HepG2 (cell line): ENCODE results near the gene CA10. TPM values are rescaled to one million over a fixed set of nuclear protein-coding genes. Genes with fewer than 3 reads are reported as not detected.

Experiments
- ATAC-seq: fragments of 200-7000 bp; cut with Tn5 transposase; 3 replicates; pipeline ENCODE4 v1.9.1; 2020; ENCODE audit warnings: mild to moderate bottlenecking, moderate library complexity
- BruUV-seq: library from RNA; stranded (reverse); fragments of 400-500 nt; replicated peaks from 2 replicates; lab custom pipeline; 2021; lab: Mats Ljungman, UMichigan
- CTCF ChIA-PET: fragments of 300-600 bp; formaldehyde crosslinking; extraction: SDS; loops from one replicate; lab custom pipeline; 2021; ENCODE audit warnings: low total read pairs, inconsistent platforms, low intra/inter-chr PET ratio; lab: Yijun Ruan, JAX
- POLR2A ChIA-PET: fragments of 350-600 bp; sonication (Branson Sonifier 250); formaldehyde crosslinking; loops from one replicate; lab custom pipeline; 2020; ENCODE audit warnings: antibody characterized with exemption, inconsistent platforms; lab: Yijun Ruan, JAX
- DNase-seq: peaks from one replicate; pipeline ENCODE4 v3.0.0-alpha.2; 2015; ENCODE audit warnings: low spot score
- FAIRE-seq: peaks from 3 replicates; lab custom pipeline; 2011; peaks lifted over from hg19 to GRCh38; lab: Jason Lieb, UNC
- H2AFZ ChIP-seq: one replicate; pipeline ENCODE4 v1.6.1; 2011; ENCODE audit warnings: low read length, inconsistent platforms
- H3K27ac ChIP-seq: fragments of 300-600 bp; 3 replicates; pipeline ENCODE4 v1.8.0; 2011; ENCODE audit warnings: mixed run types, mild to moderate bottlenecking, mixed read lengths, low read length, inconsistent platforms; ENCODE audit not compliant: insufficient read depth; ENCODE audit errors: extremely low read length
- H3K27me3 ChIP-seq, 2 experiments: fragments of 200-600 bp in 1 of 2; 2 replicates in 1 of 2; 3 replicates in 1 of 2; pipeline versions ENCODE4 v1.6.0 to v1.8.0; 2011; ENCODE audit warnings: low read length in 2 of 2, mild to moderate bottlenecking in 2 of 2, moderate library complexity in 2 of 2, inconsistent platforms in 1 of 2; ENCODE audit not compliant: insufficient read depth in 2 of 2, control insufficient read depth in 1 of 2
- H3K36me3 ChIP-seq, 2 experiments: fragments of 200-600 bp in 1 of 2; replicated peaks in 1 of 2; 2 replicates in 1 of 2; 3 replicates in 1 of 2; pipeline versions ENCODE4 v1.5.1 to v1.8.0; 2011; ENCODE audit warnings: low read length in 2 of 2, inconsistent platforms in 1 of 2; ENCODE audit not compliant: insufficient read depth in 2 of 2, control insufficient read depth in 1 of 2
- H3K4me1 ChIP-seq: 2 replicates; pipeline ENCODE4 v1.5.1; 2012; ENCODE audit warnings: low read length, inconsistent platforms; ENCODE audit not compliant: insufficient read depth
- H3K4me2 ChIP-seq: 2 replicates; pipeline ENCODE4 v1.6.0; 2011; ENCODE audit warnings: low read depth, low read length, inconsistent platforms
- H3K4me3 ChIP-seq, 3 experiments: fragments of 200-600 bp in 1 of 3; sonication (generic), shearing (Covaris generic) in 1 of 3; replicated peaks in 1 of 3; 2 replicates each; pipeline ENCODE4 v1.5.1; 2011 to 2016; ENCODE audit warnings: low read length in 3 of 3, inconsistent platforms in 2 of 3, low read depth in 2 of 3, mild to moderate bottlenecking in 2 of 3, control low read depth in 1 of 3, mixed read lengths in 1 of 3; ENCODE audit not compliant: insufficient read depth in 1 of 3
- H3K79me2 ChIP-seq: one replicate; pipeline ENCODE4 v1.6.1; 2011; ENCODE audit warnings: low read length, inconsistent platforms; ENCODE audit not compliant: insufficient read depth
- H3K9ac ChIP-seq: 2 replicates; pipeline ENCODE4 v1.6.0; 2011; ENCODE audit warnings: mild to moderate bottlenecking, low read depth, low read length, inconsistent platforms; ENCODE audit not compliant: insufficient read depth
- H3K9me3 ChIP-seq: 2 replicates; pipeline ENCODE4 v1.5.1; 2012; ENCODE audit warnings: mild to moderate bottlenecking, low read length
- H4K20me1 ChIP-seq: 2 replicates; pipeline ENCODE4 v1.6.0; 2011; ENCODE audit warnings: inconsistent platforms, mild to moderate bottlenecking, low read length, moderate library complexity; ENCODE audit not compliant: insufficient read depth
- MAX ChIP-seq: IDR thresholded peaks from 2 replicates; pipeline ENCODE4 v1.6.1; 2012; ENCODE audit warnings: inconsistent platforms
- TAF15 ChIP-seq: fragments of 200-400 bp; formaldehyde crosslinking; IDR thresholded peaks from one replicate; pipeline ENCODE4 v1.6.1; 2018; ENCODE audit warnings: mild to moderate bottlenecking, low read depth, low read length; ENCODE audit not compliant: poor library complexity, severe bottlenecking
- XBP1 ChIP-seq: sonication (generic); formaldehyde crosslinking; IDR thresholded peaks from 2 replicates; pipeline ENCODE4 v1.5.0; 2020; ENCODE audit warnings: missing genetic modification reagents
- ZBTB21 ChIP-seq: sonication (generic); formaldehyde crosslinking; IDR thresholded peaks from 2 replicates; pipeline ENCODE4 v1.4.0; 2020; ENCODE audit warnings: missing genetic modification reagents
- ZNF251 ChIP-seq: sonication (generic); formaldehyde crosslinking; IDR thresholded peaks from 2 replicates; pipeline ENCODE4 v1.9.0; 2021; ENCODE audit warnings: mild to moderate bottlenecking, missing genetic modification reagents
- ZNF275 ChIP-seq: sonication (generic); formaldehyde crosslinking; IDR thresholded peaks from 2 replicates; pipeline ENCODE4 v1.8.0; 2022; ENCODE audit warnings: missing genetic modification reagents, mild to moderate bottlenecking, inconsistent platforms, borderline replicate concordance
- ZNF280B ChIP-seq: sonication (generic); formaldehyde crosslinking; IDR thresholded peaks from 2 replicates; pipeline ENCODE4 v1.5.0; 2020; ENCODE audit warnings: missing genetic modification reagents, mild to moderate bottlenecking, borderline replicate concordance
- ZNF362 ChIP-seq: sonication (generic); formaldehyde crosslinking; IDR thresholded peaks from 2 replicates; pipeline ENCODE4 v1.4.0; 2020; ENCODE audit warnings: missing genetic modification reagents, mild to moderate bottlenecking, borderline replicate concordance
- ZNF407 ChIP-seq: sonication (generic); formaldehyde crosslinking; IDR thresholded peaks from one replicate; pipeline ENCODE4 v1.5.1; 2020; ENCODE audit warnings: mild to moderate bottlenecking, missing genetic modification reagents; ENCODE audit errors: not compliant biosample characterization
- ZNF484 ChIP-seq: sonication (generic); formaldehyde crosslinking; IDR thresholded peaks from 2 replicates; pipeline ENCODE4 v1.5.1; 2020; ENCODE audit warnings: mild to moderate bottlenecking, low read depth, missing genetic modification reagents, borderline replicate concordance
- ZNF605 ChIP-seq: sonication (generic); formaldehyde crosslinking; IDR thresholded peaks from 2 replicates; pipeline ENCODE4 v1.8.0; 2022; ENCODE audit warnings: mild to moderate bottlenecking, missing genetic modification reagents
- ZNF644 ChIP-seq: IDR thresholded peaks from 2 replicates; pipeline ENCODE4 v1.6.1; 2016; ENCODE audit warnings: low read depth
- ZSCAN22 ChIP-seq: sonication (generic); formaldehyde crosslinking; IDR thresholded peaks from 2 replicates; pipeline ENCODE4 v1.4.0; 2020; ENCODE audit warnings: mild to moderate bottlenecking, missing genetic modification reagents
- WGBS: methylation state at CpG from one replicate; pipeline ENCODE4 v1.1.6; 2017; ENCODE audit warnings: low lambda C conversion rate; 5-methylcytosine and 5-hydroxymethylcytosine counted together
- in situ Hi-C: cut with HindIII; loops from 2 replicates; pipeline ENCODE4 v1.10.0; 2017; ENCODE audit warnings: low pct_unique_long_range_greater_than_20kb; ENCODE audit not compliant: extremely low pct_ligation_motif_present
- intact Hi-C: fragments of 100-400 bp; cut with micrococcal nuclease; formaldehyde crosslinking; loops from one replicate; pipeline ENCODE4 v1.10.0; 2022; ENCODE audit not compliant: unreplicated experiment
- polyA plus RNA-seq, 8 experiments: library from polyadenylated mRNA; depleted of rRNA in 3 of 8; stranded (reverse) in 7 of 8; unstranded in 1 of 8; fragments of >200 nt; fragmentation: Illumina TruSeq in 4 of 8; extraction: Trizol in 4 of 8; gene quantifications; 2 replicates each; pipeline versions ENCODE4 v1.2.1 to v1.2.3, GENCODE V29; 2011 to 2016; ENCODE audit warnings: low read depth in 4 of 8, missing spikeins in 1 of 8, mixed read lengths in 1 of 8; ENCODE audit not compliant: insufficient read depth in 1 of 8
- total RNA-seq, 5 experiments: library from RNA; depleted of rRNA; stranded (reverse); fragments of >200 nt; fragmentation: Illumina TruSeq; extraction: Trizol; gene quantifications; 2 replicates each; pipeline ENCODE4 v1.2.3, GENCODE V29; 2016; ENCODE audit warnings: low read depth in 1 of 5

Gene CA10
- total and polyA plus RNA-seq, 2 of the 13 experiments (the other 11 are each of a cell fraction or from before 2014, with no cell fraction given) = not detected

- ATAC-seq = no peak
- CTCF ChIA-PET = no interaction called here
- no peak overlapping the region for H3K9ac ChIP-seq
- H3K27ac ChIP-seq = no peak overlapping the region
- in situ Hi-C loops = no loop called here
- H3K4me1 ChIP-seq = no peaks in the 10 kb centered on the region
- no peak overlapping the region for H2AFZ ChIP-seq
- FAIRE-seq = no peak
- intact Hi-C loops = no loop called here
- H3K27me3 ChIP-seq = no peaks in the 10 kb centered on the region
- POLR2A ChIA-PET = no interaction called here
- H3K9me3 ChIP-seq = no peaks in the 10 kb centered on the region
- H3K4me3 ChIP-seq = no peak overlapping the region
- H3K4me2 ChIP-seq = no peak overlapping the region
- no peaks in the 10 kb centered on the region for H3K36me3 ChIP-seq
- no peaks in the 10 kb centered on the region for H4K20me1 ChIP-seq
- no peaks in the 10 kb centered on the region for H3K79me2 ChIP-seq
- 33% methylated on average over 4 of the region's 4 CpGs for WGBS
- DNase-seq = no peak
- no TSS peak for BruUV-seq
- TF ChIP-seq ZNF280B (CRISPR knock-in tag) = no peak
- no peak for TF ChIP-seq ZNF407 (CRISPR knock-in tag)
- TF ChIP-seq ZNF251 (CRISPR knock-in tag) = no peak
- no peak for TF ChIP-seq ZSCAN22 (CRISPR knock-in tag)
- TF ChIP-seq TAF15 = no peak
- TF ChIP-seq ZNF362 = no peak
- no peak for TF ChIP-seq ZNF644 (CRISPR knock-in tag)
- TF ChIP-seq XBP1 (CRISPR knock-in tag) = no peak
- TF ChIP-seq MAX = no peak
- TF ChIP-seq ZNF484 (CRISPR knock-in tag) = no peak
- TF ChIP-seq ZNF275 (CRISPR knock-in tag) = no peak
- TF ChIP-seq ZBTB21 (CRISPR knock-in tag) = no peak
- TF ChIP-seq ZNF605 (CRISPR knock-in tag) = no peak
Measured at GRCh38 chr17:51799981-51800380, 358.5 kb downstream of the CA10 start.
